Epithelial cell of proximal tubule (primary cell): ENCODE data around the gene RGS7. TPM values are rescaled to one million over a fixed set of nuclear protein-coding genes. Genes with fewer than 3 reads are reported as not detected.
"Not testable (repeated sequence)": the region's sequence is repeated elsewhere in the genome, so short reads cannot be mapped to it uniquely, and the experiment has no call there.

ENCODE experiments used
- DNase-seq: peaks from one replicate; pipeline ENCODE4 v3.0.0-alpha.2; 2011; ENCODE audit warnings: low read depth
- H3K4me3 ChIP-seq: 2 replicates; pipeline ENCODE4 v1.5.1; 2011; ENCODE audit warnings: low read depth, mild to moderate bottlenecking, low read length
- total RNA-seq: library from RNA; depleted of rRNA; stranded (reverse); fragments of >200 nt; gene quantifications from 2 replicates; pipeline ENCODE4 v1.2.3, GENCODE V29; 2015
- TF ChIP-seq, protein P1 (sequence below): conservative IDR thresholded peaks from 2 replicates; pipeline ENCODE4 v1.5.1; 2012; ENCODE audit warnings: low read depth, mild to moderate bottlenecking, low read length

The RGS7 gene
- total RNA-seq, 1 donor from 2014 or later, result 0.06 TPM

DNA sequence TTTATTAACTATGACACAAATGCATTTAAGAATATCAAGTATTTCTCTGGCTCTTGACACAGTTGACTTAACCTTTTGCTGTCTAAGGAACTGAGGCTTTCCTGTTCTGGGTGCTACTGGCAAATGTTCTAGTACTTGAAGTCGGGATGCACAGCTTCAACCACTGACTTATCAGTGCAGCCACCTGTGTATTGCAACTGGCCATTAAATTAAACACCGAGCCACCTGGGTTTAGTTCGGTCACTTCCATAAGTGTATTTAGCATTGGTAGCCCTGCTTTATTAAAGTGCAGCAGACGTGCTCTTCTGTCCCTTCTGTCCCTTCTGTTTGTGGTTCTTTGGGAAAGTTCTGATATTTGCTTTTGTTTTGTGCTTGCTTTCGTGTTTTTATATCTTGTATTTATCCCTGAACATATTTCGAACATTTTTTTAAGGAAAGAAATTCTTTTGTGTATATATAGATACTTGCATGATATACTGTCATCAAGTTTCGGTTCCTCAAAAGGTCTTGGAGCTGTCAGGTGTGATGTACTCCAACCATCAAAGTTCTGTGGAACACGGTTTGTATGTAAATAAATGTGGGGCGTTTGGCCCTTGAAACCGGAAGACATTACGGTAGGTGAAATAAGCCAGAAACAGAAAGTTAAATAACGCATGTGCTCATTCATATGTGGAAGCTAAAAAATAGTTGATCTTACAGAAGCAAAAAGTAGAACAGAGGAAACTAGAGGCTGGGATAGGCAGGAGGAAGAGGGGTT, 447.1 kb downstream of the RGS7 start:
- TF ChIP-seq, protein P1, sequence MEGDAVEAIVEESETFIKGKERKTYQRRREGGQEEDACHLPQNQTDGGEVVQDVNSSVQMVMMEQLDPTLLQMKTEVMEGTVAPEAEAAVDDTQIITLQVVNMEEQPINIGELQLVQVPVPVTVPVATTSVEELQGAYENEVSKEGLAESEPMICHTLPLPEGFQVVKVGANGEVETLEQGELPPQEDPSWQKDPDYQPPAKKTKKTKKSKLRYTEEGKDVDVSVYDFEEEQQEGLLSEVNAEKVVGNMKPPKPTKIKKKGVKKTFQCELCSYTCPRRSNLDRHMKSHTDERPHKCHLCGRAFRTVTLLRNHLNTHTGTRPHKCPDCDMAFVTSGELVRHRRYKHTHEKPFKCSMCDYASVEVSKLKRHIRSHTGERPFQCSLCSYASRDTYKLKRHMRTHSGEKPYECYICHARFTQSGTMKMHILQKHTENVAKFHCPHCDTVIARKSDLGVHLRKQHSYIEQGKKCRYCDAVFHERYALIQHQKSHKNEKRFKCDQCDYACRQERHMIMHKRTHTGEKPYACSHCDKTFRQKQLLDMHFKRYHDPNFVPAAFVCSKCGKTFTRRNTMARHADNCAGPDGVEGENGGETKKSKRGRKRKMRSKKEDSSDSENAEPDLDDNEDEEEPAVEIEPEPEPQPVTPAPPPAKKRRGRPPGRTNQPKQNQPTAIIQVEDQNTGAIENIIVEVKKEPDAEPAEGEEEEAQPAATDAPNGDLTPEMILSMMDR, result no peak
- H3K4me3 ChIP-seq, result no peak overlapping the region
- DNase-seq, result no peak

DNA sequence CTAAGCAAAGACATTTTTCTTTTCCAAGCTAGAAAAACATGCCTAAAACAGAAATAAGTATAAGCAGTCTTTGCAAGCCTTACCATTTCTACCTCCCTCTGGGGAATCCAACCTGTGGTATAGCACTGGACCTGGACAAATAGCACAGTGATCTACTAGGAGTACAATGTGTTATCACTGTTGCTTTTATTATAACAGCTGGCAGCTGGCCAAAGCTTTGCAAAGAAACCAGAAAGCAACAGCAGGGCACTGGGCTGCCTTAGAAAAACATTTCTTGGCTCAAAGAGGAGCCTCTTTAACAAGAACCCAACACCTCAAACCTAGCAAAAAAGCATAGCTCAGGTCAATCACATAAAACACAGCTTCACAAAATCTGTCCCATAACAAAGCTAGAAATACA, 450.5 kb downstream of the RGS7 start:
- DNase-seq, result no peak
- TF ChIP-seq, protein P1, result no peak
- no peak overlapping the region for H3K4me3 ChIP-seq

DNA sequence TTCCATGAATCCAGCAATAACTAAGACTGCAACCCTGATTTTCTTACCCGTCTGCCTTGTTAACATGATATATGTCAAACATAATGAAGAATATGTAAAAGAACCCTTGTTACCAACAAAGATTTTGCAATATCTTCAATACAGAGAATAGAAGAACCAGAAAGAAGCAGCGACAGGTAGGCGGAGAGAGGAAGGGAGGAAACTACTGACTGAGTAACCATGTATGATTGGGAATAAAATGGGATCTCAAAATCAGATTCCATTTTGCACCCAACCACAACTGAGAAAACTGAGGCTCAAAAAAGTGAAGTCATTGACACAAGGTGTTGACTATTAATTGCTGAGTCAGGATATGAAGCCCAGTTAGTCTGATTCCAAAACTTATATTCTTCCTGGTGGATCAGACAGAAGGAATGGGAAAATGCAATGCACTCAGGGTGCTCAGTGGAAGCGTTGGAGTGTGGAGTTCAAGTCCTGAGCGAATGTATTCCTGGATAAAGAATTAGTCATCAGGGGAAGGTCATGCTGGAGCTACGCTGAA, 451.7 kb downstream of the RGS7 start:
- TF ChIP-seq, protein P1, result no peak
- H3K4me3 ChIP-seq, result no peak overlapping the region
- DNase-seq, result no peak

DNA sequence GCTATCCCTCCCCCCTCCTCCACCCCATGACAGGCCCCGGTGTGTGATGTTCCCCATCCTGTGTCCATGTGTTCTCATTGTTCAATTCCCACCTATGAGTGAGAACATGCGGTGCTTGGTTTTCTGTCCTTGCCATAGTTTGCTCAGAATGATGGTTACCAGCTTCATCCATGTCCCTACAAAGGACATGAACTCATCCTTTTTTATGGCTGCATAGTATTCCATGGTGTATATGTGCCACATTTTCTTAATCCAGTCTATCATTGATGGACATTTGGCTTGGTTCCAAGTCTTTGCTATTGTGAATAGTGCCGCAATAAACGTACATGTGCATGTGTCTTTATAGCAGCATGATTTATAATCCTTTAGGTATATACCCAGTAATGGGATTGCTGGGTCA, 461.6 kb downstream of the RGS7 start:
- not testable (repeated sequence) for H3K4me3 ChIP-seq, DNase-seq

DNA sequence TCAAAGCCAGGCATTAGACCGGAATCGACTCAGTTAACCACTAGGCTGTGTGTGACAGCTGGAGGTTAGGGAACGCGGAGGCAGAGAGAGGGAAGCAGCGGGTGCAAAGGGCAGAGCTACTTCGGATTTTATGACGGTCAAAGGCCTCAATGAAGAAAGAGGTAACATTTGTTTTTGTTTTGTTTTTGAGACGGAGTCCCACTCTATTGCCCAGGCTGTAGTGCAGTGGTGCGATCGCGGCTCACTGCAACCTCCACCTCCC, 468.3 kb downstream of the RGS7 start:
- no peak for DNase-seq
- TF ChIP-seq, protein P1, result no peak
- H3K4me3 ChIP-seq, result no peak overlapping the region

DNA sequence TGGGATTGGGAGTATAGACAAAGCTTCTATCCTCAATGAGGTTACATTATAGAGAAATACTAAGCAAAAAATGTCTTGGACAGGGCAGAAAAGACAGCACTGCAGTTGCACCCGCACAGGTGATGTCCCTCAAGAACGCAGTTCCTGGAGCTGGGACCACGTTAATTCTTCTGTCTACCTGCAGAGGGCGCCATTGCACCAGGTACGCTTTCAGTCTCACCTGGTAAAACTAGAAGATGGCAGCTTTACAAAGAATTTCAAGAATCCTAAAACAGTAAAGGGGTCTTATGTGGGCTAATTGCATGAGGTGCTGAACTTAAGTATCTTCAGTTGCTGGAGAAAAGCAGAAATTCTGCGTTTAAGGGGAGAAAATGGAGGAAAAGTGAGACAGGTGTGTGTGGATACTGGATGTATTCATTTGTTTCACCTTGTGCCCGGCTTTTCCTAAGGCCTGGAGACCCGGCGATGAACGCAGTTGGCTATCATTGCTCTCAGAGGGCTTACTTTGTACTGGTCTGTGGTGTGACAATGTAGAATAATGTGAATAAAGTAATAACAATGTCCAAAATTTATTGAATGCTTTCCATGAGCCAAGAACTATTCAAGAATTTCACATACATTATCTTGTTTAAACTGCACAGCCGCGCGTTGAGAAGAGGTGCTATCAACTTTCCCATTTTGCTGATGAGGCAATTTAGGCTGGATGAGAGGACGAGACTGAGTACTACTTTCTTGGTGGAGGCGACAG, 468.8 kb downstream of the RGS7 start:
- TF ChIP-seq, protein P1, result peak; percentile 77
- DNase-seq, result no peak

DNA sequence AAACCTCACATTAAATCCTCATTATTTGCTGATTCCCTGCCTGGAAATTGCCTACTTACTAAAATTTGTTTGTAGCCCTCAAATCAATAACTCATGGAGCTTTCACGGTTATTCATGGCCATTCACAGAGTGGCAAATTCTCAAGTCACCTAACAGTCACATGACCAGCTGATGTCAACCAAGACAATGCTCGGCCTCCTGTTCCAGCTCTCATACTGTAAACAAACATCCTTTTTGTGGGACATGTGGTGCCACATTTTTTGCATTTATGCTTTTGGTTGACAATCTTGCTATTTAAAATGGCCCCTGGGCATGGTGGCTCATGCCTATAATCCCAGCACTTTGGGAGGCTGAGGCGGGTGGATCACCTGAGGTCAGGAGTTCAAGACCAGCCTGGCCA, 473.5 kb downstream of the RGS7 start:
- H3K4me3 ChIP-seq, result no peak overlapping the region
- DNase-seq, result no peak
- TF ChIP-seq, protein P1, result no peak

More for the DNA sequence above, 468.8 kb downstream of the RGS7 start:
- H3K4me3 ChIP-seq, result no peak overlapping the region

DNA sequence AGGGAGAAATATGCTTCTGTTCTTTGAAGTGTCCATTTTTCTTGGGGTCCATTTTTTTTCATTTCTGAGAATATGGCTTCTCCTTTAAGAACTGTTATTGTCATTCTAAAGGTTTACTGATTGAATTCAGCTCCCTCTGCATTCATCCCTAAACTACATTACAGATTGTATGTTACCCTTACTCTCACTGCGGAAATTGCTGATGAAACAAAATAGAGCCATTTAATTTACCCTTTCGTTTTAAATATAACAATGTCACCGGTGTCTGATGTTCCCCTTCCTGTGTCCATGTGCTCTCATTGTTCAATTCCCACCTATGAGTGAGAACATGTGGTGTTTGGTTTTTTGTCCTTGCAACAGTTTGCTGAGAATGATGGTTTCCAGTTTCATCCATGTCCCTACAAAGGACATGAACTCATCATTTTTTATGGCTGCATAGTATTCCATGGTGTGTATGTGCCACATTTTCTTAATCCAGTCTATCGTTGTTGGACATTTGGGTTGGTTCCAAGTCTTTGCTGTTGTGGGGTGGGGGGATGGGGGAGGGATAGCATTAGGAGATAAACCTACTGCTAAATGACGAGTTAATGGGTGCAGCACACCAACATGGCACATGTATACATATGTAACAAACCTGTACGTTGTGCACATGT, 474.2 kb downstream of the RGS7 start:
- DNase-seq, H3K4me3 ChIP-seq: not testable (repeated sequence)
